ES-I3 (cell line): ENCODE measurements around the gene PGAM2.

Experiments
- H3K36me3 ChIP-seq: 2 replicates; pipeline ENCODE4 v1.6.1; 2013; ENCODE audit warnings: mild to moderate bottlenecking, low read length, control low read depth, moderate library complexity; ENCODE audit not compliant: insufficient read depth
- H3K4me1 ChIP-seq: 2 replicates; pipeline ENCODE4 v1.6.1; 2013; ENCODE audit warnings: mild to moderate bottlenecking, control low read depth, low read length; ENCODE audit not compliant: insufficient read depth
- H3K9ac ChIP-seq: 2 replicates; pipeline ENCODE4 v1.6.1; 2013; ENCODE audit warnings: low read depth, mild to moderate bottlenecking, low read length, moderate library complexity
- H3K9me3 ChIP-seq: 2 replicates; pipeline ENCODE4 v1.6.1; 2013; ENCODE audit warnings: mild to moderate bottlenecking, low read length, moderate library complexity; ENCODE audit not compliant: control insufficient read depth, insufficient read depth

Gene PGAM2

DNA sequence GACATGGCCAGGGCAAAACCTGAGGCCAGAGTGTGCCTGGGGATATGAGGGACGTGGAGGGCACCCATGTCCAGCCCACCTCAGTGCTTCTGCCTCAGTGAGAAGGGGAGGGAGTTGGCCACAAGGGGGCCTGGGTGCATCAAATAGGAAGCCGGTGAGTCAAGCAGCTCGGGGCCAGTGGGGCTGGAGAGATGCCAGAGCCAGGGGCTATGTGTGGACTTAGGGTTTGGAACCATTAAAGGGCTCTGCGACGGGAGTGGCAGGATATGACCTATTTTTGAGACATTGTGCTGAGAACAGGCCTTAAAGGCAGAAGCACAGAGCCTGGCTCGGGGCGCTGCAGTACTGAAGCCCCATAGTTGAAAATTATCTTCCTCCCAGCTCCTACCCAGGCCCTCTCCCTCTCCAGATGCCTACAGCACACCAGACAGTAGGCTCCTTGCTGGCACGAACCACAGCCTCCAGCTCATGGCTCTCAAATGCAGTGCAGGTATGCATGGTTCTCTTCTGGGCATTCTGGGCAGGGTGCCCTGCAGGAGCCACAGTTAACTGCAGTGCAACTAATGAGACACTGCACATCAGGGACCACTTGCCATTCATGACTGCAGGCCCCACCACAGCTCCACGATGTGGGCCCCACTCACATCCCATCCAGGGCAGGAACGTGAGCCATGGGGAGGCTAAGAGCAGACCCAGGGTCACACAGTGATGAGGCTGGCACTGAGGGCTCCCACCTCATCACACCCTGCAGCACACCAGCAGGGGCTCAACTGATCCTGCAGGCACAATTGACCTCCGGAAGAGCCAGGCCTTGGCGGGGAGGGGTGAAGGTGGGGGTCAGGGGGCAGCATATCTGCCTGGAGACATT lies 7.2 kb upstream of the PGAM2 start:
- no peak overlapping the region for H3K9ac ChIP-seq
- H3K4me1 ChIP-seq: no peaks in the 10 kb centered on the region
- H3K36me3 ChIP-seq: peaks cover 2% of the 10 kb centered on the region; the same call in 1 of the 2 replicates
- H3K9me3 ChIP-seq: no peaks in the 10 kb centered on the region

- Histone ChIP-seq H3K9ac (no peak overlapping the region), H3K9me3 (no peaks in the 10 kb centered on the region), H3K36me3 (peaks cover 2% of the 10 kb centered on the region; the same call in 1 of the 2 replicates), H3K4me1 (no peaks in the 10 kb centered on the region)
Observed at GRCh38 chr7:44071726-44072363, 6.5 kb upstream of the PGAM2 start.

DNA sequence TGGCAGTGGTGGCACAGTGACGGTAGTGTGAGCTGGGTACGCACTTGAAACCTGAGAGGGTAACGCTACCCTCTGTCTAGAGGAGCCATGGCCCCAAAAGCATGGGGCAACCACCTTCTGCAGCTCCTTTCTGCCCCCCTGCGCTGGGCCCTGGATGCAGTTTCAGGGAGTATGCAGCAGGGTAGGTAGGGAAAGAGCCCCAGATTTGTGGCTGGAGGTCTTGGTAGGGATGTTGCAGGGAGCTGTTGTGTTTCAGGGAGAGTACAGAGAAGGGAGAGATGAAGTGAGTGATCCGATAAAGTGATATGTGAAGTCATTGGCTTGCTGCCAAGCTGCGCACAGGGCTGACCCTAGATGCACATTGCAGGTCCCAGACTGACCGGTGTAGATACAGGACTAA lies 2.7 kb upstream of the PGAM2 start:
- Histone ChIP-seq H3K9me3 (no peaks in the 10 kb centered on the region), H3K9ac (no peak overlapping the region), H3K36me3 (no peaks in the 10 kb centered on the region), H3K4me1 (peaks cover 13% of the 10 kb centered on the region; the same call in 1 of the 2 replicates)

DNA sequence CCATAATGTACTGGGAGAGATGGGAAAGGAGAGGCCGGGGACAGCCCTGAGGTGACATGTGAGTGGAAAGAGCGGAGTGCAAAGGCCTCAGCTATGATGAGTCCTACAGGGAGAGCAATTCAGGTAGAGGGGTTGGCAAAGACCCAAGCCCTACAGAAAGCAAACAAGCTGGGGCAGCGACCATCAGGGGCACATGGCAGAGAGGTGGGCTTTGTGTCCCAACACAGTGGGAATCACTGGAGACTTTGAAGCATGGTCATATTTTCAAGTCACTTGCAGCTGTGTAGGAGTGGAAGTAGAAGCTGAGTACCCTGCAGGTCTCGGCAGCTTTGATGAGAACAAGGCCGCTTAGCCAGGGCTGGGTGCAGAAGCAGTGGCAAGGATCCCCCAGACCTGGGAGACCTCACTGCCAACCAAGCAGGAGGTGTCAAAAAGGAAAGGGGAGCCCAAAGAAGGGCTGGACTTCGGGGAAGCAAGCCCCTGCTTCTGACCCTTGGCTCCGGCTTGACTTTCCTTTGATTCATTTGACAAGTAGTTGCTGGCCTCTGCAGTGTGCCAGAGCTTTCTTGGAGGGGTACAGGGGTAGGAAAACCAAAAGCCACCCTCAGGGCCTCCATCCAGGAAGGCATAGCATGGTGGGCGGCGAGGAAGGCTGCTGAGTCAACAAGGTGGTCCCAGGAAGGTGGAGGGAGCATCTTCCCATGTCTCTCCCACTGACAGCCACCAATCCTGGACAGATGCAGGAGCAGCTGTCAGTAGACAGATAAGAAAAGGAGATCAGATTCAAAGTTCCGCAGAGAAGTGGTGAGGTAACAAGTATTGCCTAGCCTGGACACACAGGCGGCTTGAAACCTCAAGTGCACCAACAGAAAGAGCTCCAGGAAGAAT lies 1.9 kb upstream of the PGAM2 start:
- H3K36me3 ChIP-seq: no peaks in the 10 kb centered on the region
- no peaks in the 10 kb centered on the region for H3K9me3 ChIP-seq
- H3K9ac ChIP-seq: no peak overlapping the region
- H3K4me1 ChIP-seq: peaks cover 13% of the 10 kb centered on the region; the same call in 1 of the 2 replicates

DNA sequence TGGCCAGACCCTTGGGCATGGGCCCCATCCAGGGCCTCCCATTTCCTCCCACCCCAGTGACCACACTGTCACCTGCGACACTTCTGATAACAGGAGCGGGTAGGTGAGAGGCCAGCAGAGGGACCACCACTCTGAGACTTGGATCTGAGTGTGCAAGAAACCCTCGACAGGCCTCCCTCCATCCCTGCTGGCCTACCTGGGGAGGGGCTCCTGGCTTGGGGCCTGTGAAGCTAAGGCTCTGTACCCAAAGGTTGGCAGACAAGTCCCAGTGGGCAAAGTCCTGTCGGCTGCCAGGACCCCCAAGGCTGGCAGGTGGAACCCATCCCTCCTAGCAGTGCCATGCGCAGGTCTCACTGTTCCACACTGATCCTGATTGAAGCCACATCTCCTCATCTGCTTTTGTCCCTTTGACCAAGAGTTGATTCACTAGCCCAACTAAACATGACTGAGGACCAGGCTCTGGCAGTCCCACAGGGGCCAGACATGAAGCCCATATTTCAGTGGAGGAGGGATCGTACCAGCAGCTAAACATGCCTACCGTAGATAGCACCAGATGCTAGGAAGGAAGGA lies 1.2 kb upstream of the PGAM2 start:
- no peaks in the 10 kb centered on the region for H3K9me3 ChIP-seq
- H3K4me1 ChIP-seq: peaks cover 13% of the 10 kb centered on the region; the same call in 1 of the 2 replicates
- no peaks in the 10 kb centered on the region for H3K36me3 ChIP-seq
- no peak overlapping the region for H3K9ac ChIP-seq

GRCh38 chr7:44066111-44066460 lies 719 bp upstream of the PGAM2 start:
- Histone ChIP-seq H3K36me3 (no peaks in the 10 kb centered on the region), H3K9me3 (no peaks in the 10 kb centered on the region), H3K4me1 (peaks cover 13% of the 10 kb centered on the region; the same call in 1 of the 2 replicates), H3K9ac (no peak overlapping the region)

DNA sequence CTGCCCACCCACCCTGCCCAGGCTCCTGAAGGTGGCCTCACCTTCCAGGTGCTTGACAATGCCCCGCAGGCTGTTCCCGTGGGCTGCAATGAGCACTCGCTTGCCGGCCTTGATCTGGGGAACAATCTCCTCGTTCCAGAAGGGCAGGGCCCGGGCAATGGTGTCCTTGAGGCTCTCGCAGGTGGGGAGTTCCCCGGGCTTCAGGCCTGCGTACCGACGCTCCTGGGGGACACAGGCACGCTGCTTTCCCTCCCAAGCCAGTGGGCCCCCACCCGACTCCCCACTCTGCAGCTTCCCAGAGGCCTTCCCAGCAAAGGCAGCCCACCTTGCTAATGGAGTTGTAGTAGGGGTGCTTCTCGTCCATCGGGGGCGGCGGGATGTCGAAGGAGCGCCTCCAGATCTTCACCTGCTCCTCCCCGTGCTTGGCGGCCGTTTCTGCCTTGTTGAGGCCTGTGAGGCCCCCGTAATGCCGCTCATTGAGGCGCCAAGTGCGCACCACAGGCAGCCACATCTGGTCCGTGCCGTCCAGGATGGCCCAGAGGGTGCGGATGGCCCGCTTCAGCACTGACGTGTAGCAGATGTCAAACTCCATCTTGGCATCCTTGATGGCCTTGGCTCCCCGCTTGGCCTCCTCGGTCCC lies 456 bp downstream of the PGAM2 start:
- Histone ChIP-seq H3K36me3 (no peaks in the 10 kb centered on the region), H3K4me1 (peaks cover 13% of the 10 kb centered on the region; the same call in 1 of the 2 replicates), H3K9ac (peak overlapping the region; percentile 1; the same call in 1 of the 2 replicates), H3K9me3 (no peaks in the 10 kb centered on the region)

- Histone ChIP-seq H3K36me3 (no peaks in the 10 kb centered on the region), H3K9ac (peak overlapping the region; percentile 17; the same call in 1 of the 2 replicates), H3K9me3 (no peaks in the 10 kb centered on the region), H3K4me1 (peaks cover 13% of the 10 kb centered on the region; the same call in 1 of the 2 replicates)
Observed at GRCh38 chr7:44063894-44064651, 1.3 kb downstream of the PGAM2 start.

DNA sequence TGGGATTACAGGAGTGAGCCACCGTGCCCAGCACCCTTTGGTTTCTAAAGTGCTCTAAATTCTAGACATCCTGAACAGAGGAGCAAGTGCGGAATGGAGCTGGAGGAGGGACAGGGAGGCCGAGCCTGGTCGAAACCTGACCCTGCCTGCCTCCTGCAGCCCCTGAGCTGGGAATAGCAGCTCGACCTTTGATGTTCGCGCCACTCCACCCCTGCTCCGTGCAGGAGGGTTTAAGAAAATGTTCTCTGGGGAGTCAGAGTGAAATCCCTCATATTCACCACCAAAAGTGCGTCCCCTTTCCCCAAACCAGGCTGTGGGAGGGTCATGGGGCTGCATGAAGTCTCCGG lies 1.8 kb downstream of the PGAM2 start:
- no peaks in the 10 kb centered on the region for H3K9me3 ChIP-seq
- no peaks in the 10 kb centered on the region for H3K36me3 ChIP-seq
- peak overlapping the region; percentile 17; the same call in 1 of the 2 replicates for H3K9ac ChIP-seq
- H3K4me1 ChIP-seq: peaks cover 13% of the 10 kb centered on the region; the same call in 1 of the 2 replicates

DNA sequence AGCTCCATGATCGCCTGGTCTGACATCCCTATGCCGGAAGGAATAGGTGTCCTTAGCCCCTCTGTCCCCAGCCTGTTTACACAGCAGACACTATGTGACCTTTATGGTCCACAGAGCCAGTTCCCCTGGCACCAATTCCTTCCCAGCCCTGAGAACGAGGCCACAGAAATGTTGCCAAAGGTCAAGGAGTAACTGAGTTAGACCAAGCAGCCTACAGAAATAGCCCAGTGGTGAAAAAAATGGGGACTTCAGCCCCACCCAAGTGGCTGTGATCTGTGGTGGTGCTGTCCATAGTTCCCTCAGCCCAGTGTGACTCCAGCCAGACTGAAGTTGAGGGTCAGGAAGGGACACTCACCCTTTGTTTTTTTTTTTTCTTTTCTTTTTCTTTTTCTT lies 2.5 kb downstream of the PGAM2 start:
- H3K9ac ChIP-seq: no peak overlapping the region
- H3K4me1 ChIP-seq: peaks cover 13% of the 10 kb centered on the region; the same call in 1 of the 2 replicates
- no peaks in the 10 kb centered on the region for H3K9me3 ChIP-seq
- H3K36me3 ChIP-seq: no peaks in the 10 kb centered on the region

- Histone ChIP-seq H3K36me3 (no peaks in the 10 kb centered on the region), H3K9ac (no peak overlapping the region), H3K4me1 (peaks cover 13% of the 10 kb centered on the region; the same call in 1 of the 2 replicates), H3K9me3 (no peaks in the 10 kb centered on the region)
Observed at GRCh38 chr7:44062180-44062902, 3.0 kb downstream of the PGAM2 start.

DNA sequence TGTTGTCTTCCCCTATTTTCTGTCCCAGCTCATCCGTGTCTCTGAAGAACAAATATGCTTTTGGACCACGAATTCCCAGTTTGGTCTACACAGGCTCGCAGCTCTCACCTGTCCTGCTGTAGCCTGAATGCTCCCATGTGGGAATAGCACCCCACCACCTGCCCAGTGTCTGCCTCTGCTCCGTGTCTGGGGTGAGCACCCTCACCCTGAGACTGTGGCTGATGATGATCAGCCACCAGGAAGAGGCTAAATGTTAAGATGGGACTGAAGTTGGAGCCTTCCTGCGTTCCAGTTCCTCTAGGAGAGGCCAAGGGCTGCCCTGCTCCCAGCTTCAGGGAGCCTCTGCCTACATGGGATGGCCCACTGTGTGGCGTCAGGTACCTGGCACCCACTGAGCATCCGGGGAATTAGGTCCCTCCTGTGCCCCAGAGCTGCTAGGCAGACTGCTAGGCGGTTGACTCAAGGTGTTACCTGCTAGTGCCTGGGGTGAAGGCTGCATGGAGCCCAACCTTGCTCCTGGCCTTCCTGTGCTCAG lies 3.7 kb downstream of the PGAM2 start:
- no peaks in the 10 kb centered on the region for H3K36me3 ChIP-seq
- peaks cover 13% of the 10 kb centered on the region; the same call in 1 of the 2 replicates for H3K4me1 ChIP-seq
- H3K9ac ChIP-seq: no peak overlapping the region
- H3K9me3 ChIP-seq: no peaks in the 10 kb centered on the region
